Measurements from ENCODE around the gene RAB22A. TPM values are rescaled to one million over a fixed set of nuclear protein-coding genes. Genes with fewer than 3 reads are reported as not detected.
A peak's percentile ranks its signal among the peaks of the same experiment; 100 is the strongest.

RAB22A gene
- total and polyA plus RNA-seq, 12 donors: 6.7 to 46.3 (median 28.2) TPM

DNA sequence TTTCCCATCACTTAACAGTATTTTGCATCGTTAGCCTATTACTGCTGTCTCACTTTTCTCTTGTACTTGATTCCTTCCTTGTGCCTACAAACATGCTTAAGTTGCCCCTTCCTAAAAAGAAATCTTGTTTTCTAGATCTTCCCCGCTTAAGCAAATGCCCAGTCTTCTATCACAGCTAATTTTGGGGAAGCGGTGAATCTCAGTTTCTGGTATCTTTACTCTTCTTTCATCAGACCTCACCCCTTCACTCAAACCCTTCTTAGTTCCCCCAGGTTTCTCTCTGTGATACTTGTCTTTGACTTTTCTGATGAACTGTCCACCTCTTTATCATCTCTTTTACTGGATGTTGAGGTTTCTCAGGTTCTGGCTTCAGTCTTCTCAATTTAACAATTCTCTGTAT lies 93.8 kb downstream of the RAB22A start:
- DNase-seq: no peak
- intact Hi-C loops (cut with DNase I): no loop called here
- Histone ChIP-seq H3K9me3 (replicated peaks in 1 of 3) (no peaks in the 10 kb centered on the region), H3K36me3 (replicated peaks in 1 of 2) (no peaks in the 10 kb centered on the region), H3K4me3 (no peak overlapping the region), H3K27me3 (no peaks in the 10 kb centered on the region), H3K4me1 (replicated peaks in 1 of 2) (peaks cover 62 to 69% of the 10 kb centered on the region in 2 donors), H3K27ac (no peak overlapping the region)
- 90 to 95% (median 93%) methylated on average over 3 of the region's 3 CpGs for WGBS, 4 donors
- no peak for TF ChIP-seq POLR2A (IDR thresholded peaks at IDR 0.05)
- TF ChIP-seq, protein P1, sequence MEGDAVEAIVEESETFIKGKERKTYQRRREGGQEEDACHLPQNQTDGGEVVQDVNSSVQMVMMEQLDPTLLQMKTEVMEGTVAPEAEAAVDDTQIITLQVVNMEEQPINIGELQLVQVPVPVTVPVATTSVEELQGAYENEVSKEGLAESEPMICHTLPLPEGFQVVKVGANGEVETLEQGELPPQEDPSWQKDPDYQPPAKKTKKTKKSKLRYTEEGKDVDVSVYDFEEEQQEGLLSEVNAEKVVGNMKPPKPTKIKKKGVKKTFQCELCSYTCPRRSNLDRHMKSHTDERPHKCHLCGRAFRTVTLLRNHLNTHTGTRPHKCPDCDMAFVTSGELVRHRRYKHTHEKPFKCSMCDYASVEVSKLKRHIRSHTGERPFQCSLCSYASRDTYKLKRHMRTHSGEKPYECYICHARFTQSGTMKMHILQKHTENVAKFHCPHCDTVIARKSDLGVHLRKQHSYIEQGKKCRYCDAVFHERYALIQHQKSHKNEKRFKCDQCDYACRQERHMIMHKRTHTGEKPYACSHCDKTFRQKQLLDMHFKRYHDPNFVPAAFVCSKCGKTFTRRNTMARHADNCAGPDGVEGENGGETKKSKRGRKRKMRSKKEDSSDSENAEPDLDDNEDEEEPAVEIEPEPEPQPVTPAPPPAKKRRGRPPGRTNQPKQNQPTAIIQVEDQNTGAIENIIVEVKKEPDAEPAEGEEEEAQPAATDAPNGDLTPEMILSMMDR (IDR thresholded peaks at IDR 0.05): no peak

GRCh38 chr20:58405504-58406291 lies 96.2 kb downstream of the RAB22A start:
- TF ChIP-seq, protein P1 (IDR thresholded peaks at IDR 0.05): no peak
- TF ChIP-seq POLR2A (IDR thresholded peaks at IDR 0.05): no peak
- intact Hi-C loops (cut with DNase I): no loop called here
- no peak for DNase-seq
- WGBS, 4 donors: 85 to 89% (median 87%) methylated on average over 10 to 11 of the region's 11 CpGs
- no peak overlapping the region for H3K4me3 ChIP-seq
- no peaks in the 10 kb centered on the region for H3K9me3 ChIP-seq (replicated peaks in 1 of 3)
- H3K36me3 ChIP-seq (replicated peaks in 1 of 2): no peaks in the 10 kb centered on the region
- H3K27me3 ChIP-seq: no peaks in the 10 kb centered on the region
- H3K27ac ChIP-seq: peak overlapping the region in 4 of 5 donors; percentile 38 to 67 (median 51)
- peaks cover 53 to 65% of the 10 kb centered on the region in 2 donors for H3K4me1 ChIP-seq (replicated peaks in 1 of 2)

DNA sequence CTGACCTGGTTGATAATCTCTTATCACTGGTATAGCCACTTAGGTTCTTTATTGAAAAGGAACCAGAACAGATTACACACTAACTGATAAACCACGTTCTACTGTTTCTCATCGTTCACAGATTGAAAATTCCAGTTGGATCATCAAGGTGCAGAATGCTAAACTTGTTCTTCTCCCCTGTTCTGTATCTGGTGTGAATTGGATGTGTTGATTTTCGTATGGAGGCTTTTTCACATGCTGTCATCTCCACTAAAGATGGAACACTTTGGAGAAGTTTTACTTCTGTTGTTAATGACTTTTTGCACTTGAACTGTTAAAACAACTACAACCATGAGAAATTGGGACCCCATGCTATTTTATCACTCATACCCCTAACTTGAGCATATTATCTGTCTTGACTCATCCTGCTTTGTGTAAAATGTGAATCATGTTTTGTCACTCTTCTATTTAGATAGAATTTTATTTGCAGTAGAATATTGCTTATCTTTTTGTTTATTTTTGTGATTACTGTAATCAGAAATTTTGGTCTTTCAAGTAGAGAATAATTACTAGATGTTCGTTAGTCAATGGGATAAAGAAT lies 97.0 kb downstream of the RAB22A start:
- DNase-seq: no peak
- TF ChIP-seq, protein P1 (IDR thresholded peaks at IDR 0.05): no peak
- TF ChIP-seq POLR2A (IDR thresholded peaks at IDR 0.05): no peak
- WGBS, 4 donors: 34 to 46% (median 39%) methylated on average over 4 of the region's 4 CpGs
- Histone ChIP-seq H3K27ac (peak overlapping the region in 4 of 5 donors; percentile 15 to 67 (median 51)), H3K4me1 (replicated peaks in 1 of 2) (peaks cover 48 to 57% of the 10 kb centered on the region in 2 donors), H3K4me3 (no peak overlapping the region), H3K36me3 (replicated peaks in 1 of 2) (no peaks in the 10 kb centered on the region), H3K27me3 (no peaks in the 10 kb centered on the region), H3K9me3 (replicated peaks in 1 of 3) (no peaks in the 10 kb centered on the region)
- intact Hi-C loops (cut with DNase I): no loop called here

GRCh38 chr20:58407201-58407873 lies 97.8 kb downstream of the RAB22A start:
- Histone ChIP-seq H3K36me3 (replicated peaks in 1 of 2) (no peaks in the 10 kb centered on the region), H3K9me3 (replicated peaks in 1 of 3) (no peaks in the 10 kb centered on the region), H3K4me3 (no peak overlapping the region), H3K4me1 (replicated peaks in 1 of 2) (peaks cover 52 to 55% of the 10 kb centered on the region in 2 donors), H3K27me3 (no peaks in the 10 kb centered on the region), H3K27ac (peak overlapping the region; percentile 61 to 70 (median 67))
- no peak for DNase-seq
- WGBS, 4 donors: 10 to 23% (median 15%) methylated on average over 4 of the region's 4 CpGs
- TF ChIP-seq, protein P1 (IDR thresholded peaks at IDR 0.05): no peak
- no peak for TF ChIP-seq POLR2A (IDR thresholded peaks at IDR 0.05)
- intact Hi-C loops (cut with DNase I): no loop called here

Data from adrenal gland (tissue), 12 donors.